Jurkat, Clone E6-1 (cell line): Measurements from ENCODE around the gene TTLL6.
A peak's percentile ranks its signal among the peaks of the same experiment; 100 is the strongest.
"Not testable (repeated sequence)": the region's sequence is repeated elsewhere in the genome, so short reads cannot be mapped to it uniquely, and the experiment has no call there.

Experiments
- DNase-seq: peaks from one replicate; pipeline ENCODE4 v3.0.0-alpha.2; 2011; ENCODE audit warnings: low read depth, low spot score
- H3K4me3 ChIP-seq: 2 replicates; pipeline ENCODE4 v1.5.1; 2011; ENCODE audit warnings: mild to moderate bottlenecking, low read length, control low read depth, moderate library complexity

Gene TTLL6

GRCh38 chr17:48819466-48819865 lies 2.4 kb upstream of the TTLL6 start:
- no peak for DNase-seq
- H3K4me3 ChIP-seq, result no peak overlapping the region

GRCh38 chr17:48818361-48818841 lies 1.4 kb upstream of the TTLL6 start:
- no peak for DNase-seq
- H3K4me3 ChIP-seq, result no peak overlapping the region

- H3K4me3 ChIP-seq, result peak overlapping the region; percentile 59
Measured at GRCh38 chr17:48816438-48816773, 623 bp downstream of the TTLL6 start.

GRCh38 chr17:48815311-48815710 lies 1.7 kb downstream of the TTLL6 start:
- DNase-seq, result no peak
- H3K4me3 ChIP-seq, result no peak overlapping the region

More at GRCh38 chr17:48816438-48816773, 623 bp downstream of the TTLL6 start:
- no peak for DNase-seq

- H3K4me3 ChIP-seq, result no peak overlapping the region
- peak; percentile 49 for DNase-seq
Measured at GRCh38 chr17:48814504-48814903, 2.5 kb downstream of the TTLL6 start.

GRCh38 chr17:48812001-48812400 lies 5.0 kb downstream of the TTLL6 start:
- DNase-seq, result no peak
- no peak overlapping the region for H3K4me3 ChIP-seq

- H3K4me3 ChIP-seq, result no peak overlapping the region
- DNase-seq, result no peak
Measured at GRCh38 chr17:48809182-48809581, 7.8 kb downstream of the TTLL6 start.

GRCh38 chr17:48804936-48805411 lies 12.1 kb downstream of the TTLL6 start:
- peak; percentile 57 for DNase-seq
- H3K4me3 ChIP-seq, result no peak overlapping the region

GRCh38 chr17:48800626-48801217 lies 16.3 kb downstream of the TTLL6 start:
- no peak overlapping the region for H3K4me3 ChIP-seq
- DNase-seq, result no peak

- DNase-seq, result no peak
- H3K4me3 ChIP-seq, result no peak overlapping the region
Measured at GRCh38 chr17:48799069-48799723, 17.8 kb downstream of the TTLL6 start.

GRCh38 chr17:48796163-48796522 lies 20.9 kb downstream of the TTLL6 start:
- DNase-seq, H3K4me3 ChIP-seq: not testable (repeated sequence)

GRCh38 chr17:48795444-48796162 lies 21.4 kb downstream of the TTLL6 start:
- no peak for DNase-seq
- H3K4me3 ChIP-seq, result no peak overlapping the region

- no peak overlapping the region for H3K4me3 ChIP-seq
- no peak for DNase-seq
Measured at GRCh38 chr17:48792033-48792798, 24.8 kb downstream of the TTLL6 start.

- DNase-seq, result no peak
Measured at GRCh38 chr17:48791128-48792032, 25.6 kb downstream of the TTLL6 start.

GRCh38 chr17:48790607-48791127 lies 26.4 kb downstream of the TTLL6 start:
- DNase-seq, result no peak
- H3K4me3 ChIP-seq, result no peak overlapping the region

More at GRCh38 chr17:48791128-48792032, 25.6 kb downstream of the TTLL6 start:
- H3K4me3 ChIP-seq, result no peak overlapping the region

- no peak overlapping the region for H3K4me3 ChIP-seq
- no peak for DNase-seq
Measured at GRCh38 chr17:48787828-48788227, 29.2 kb downstream of the TTLL6 start.

- no peak overlapping the region for H3K4me3 ChIP-seq
- no peak for DNase-seq
Measured at GRCh38 chr17:48779421-48779820, 37.6 kb downstream of the TTLL6 start.

- no peak for DNase-seq
Measured at GRCh38 chr17:48776602-48777001, 40.4 kb downstream of the TTLL6 start.

More at GRCh38 chr17:48776602-48777001, 40.4 kb downstream of the TTLL6 start:
- no peak overlapping the region for H3K4me3 ChIP-seq
